HG03066 (cell line): ENCODE results near the gene PPP1R2C.

ENCODE experiments used
- ATAC-seq: cut with Tn5 transposase; IDR thresholded peaks from one replicate; pipeline ENCODE4 v1.9.1; 2021; ENCODE audit warnings: low read depth; ENCODE audit not compliant: unreplicated experiment

PPP1R2C gene

GRCh38 chrX:42778096-42778495 is at the start of gene PPP1R2C:
Gene PPP1R2C, minus strand, starts transcription at chrX:42778163. Its CDS starts 84 bp downstream, at chrX:42778079.
- no peak for ATAC-seq

- ATAC-seq = no peak
Observed at GRCh38 chrX:42825201-42825600, 47.2 kb upstream of the PPP1R2C start.

- ATAC-seq = no peak
Observed at GRCh38 chrX:42824541-42824940, 46.6 kb upstream of the PPP1R2C start.

- ATAC-seq = no peak
Observed at GRCh38 chrX:42823443-42823842, 45.5 kb upstream of the PPP1R2C start.

- ATAC-seq = no peak
Observed at GRCh38 chrX:42821803-42822443, 44.0 kb upstream of the PPP1R2C start.

- no peak for ATAC-seq
Observed at GRCh38 chrX:42818151-42818921, 40.4 kb upstream of the PPP1R2C start.

- no peak for ATAC-seq
Observed at GRCh38 chrX:42809569-42809968, 31.6 kb upstream of the PPP1R2C start.

GRCh38 chrX:42807393-42807792 is 29.4 kb upstream of the PPP1R2C start:
- ATAC-seq = no peak

GRCh38 chrX:42804524-42804923 is 26.6 kb upstream of the PPP1R2C start:
- no peak for ATAC-seq

- ATAC-seq = no peak
Observed at GRCh38 chrX:42803320-42803719, 25.4 kb upstream of the PPP1R2C start.

GRCh38 chrX:42797651-42798269 is 19.8 kb upstream of the PPP1R2C start:
- ATAC-seq = no peak

- ATAC-seq = no peak
Observed at GRCh38 chrX:42783451-42783850, 5.5 kb upstream of the PPP1R2C start.

- no peak for ATAC-seq
Observed at GRCh38 chrX:42776195-42776594, 1.8 kb downstream of the PPP1R2C start.

- ATAC-seq = no peak
Observed at GRCh38 chrX:42772874-42773273, 5.1 kb downstream of the PPP1R2C start.

GRCh38 chrX:42771506-42772335 is 6.2 kb downstream of the PPP1R2C start:
- no peak for ATAC-seq

- ATAC-seq = no peak
Observed at GRCh38 chrX:42770566-42770965, 7.4 kb downstream of the PPP1R2C start.

- ATAC-seq = no peak
Observed at GRCh38 chrX:42759881-42760280, 18.1 kb downstream of the PPP1R2C start.

- no peak for ATAC-seq
Observed at GRCh38 chrX:42755815-42756214, 22.1 kb downstream of the PPP1R2C start.

GRCh38 chrX:42754603-42755002 is 23.4 kb downstream of the PPP1R2C start:
- no peak for ATAC-seq

- ATAC-seq = no peak
Observed at GRCh38 chrX:42754115-42754514, 23.8 kb downstream of the PPP1R2C start.

- ATAC-seq = no peak
Observed at GRCh38 chrX:42752730-42753129, 25.2 kb downstream of the PPP1R2C start.
